Stimulated activated naive CD8-positive, alpha-beta T cell treated with anti-CD3 and anti-CD28 coated beads, Interleukin-15, amount 100 ng/mL, for 72 hours (primary cell): ENCODE results near the gene ASS1.
A peak's percentile ranks its signal among the peaks of the same experiment; 100 is the strongest.

Source experiments
- ATAC-seq: fragments of 150-1000 bp; cut with Tn5 transposase; 2 replicates; pipeline ENCODE4 v1.10.0; 2021; ENCODE audit warnings: mild to moderate bottlenecking, moderate library complexity
- DNase-seq, 2 donors: peaks; one replicate each; pipeline ENCODE4 v3.0.0; 2021 to 2022
- H3K27ac Mint-ChIP-seq, 2 donors: one replicate each; pipeline ENCODE4 v1.8.0; 2022; ENCODE audit warnings: mild to moderate bottlenecking in 2 of 2, mixed read lengths in 2 of 2, moderate library complexity in 2 of 2
- H3K27me3 Mint-ChIP-seq: one replicate; pipeline ENCODE4 v1.8.0; 2022; ENCODE audit warnings: mixed read lengths
- H3K4me1 Mint-ChIP-seq: one replicate; pipeline ENCODE4 v1.8.0; 2022; ENCODE audit warnings: mild to moderate bottlenecking, mixed read lengths
- H3K4me3 Mint-ChIP-seq, 2 donors: one replicate each; pipeline ENCODE4 v1.8.0; 2022; ENCODE audit warnings: mild to moderate bottlenecking in 2 of 2, mixed read lengths in 2 of 2, moderate library complexity in 1 of 2
- H3K9me3 Mint-ChIP-seq, 2 donors: one replicate each; pipeline ENCODE4 v1.8.0; 2022; ENCODE audit warnings: mixed read lengths in 2 of 2

The ASS1 gene

DNA sequence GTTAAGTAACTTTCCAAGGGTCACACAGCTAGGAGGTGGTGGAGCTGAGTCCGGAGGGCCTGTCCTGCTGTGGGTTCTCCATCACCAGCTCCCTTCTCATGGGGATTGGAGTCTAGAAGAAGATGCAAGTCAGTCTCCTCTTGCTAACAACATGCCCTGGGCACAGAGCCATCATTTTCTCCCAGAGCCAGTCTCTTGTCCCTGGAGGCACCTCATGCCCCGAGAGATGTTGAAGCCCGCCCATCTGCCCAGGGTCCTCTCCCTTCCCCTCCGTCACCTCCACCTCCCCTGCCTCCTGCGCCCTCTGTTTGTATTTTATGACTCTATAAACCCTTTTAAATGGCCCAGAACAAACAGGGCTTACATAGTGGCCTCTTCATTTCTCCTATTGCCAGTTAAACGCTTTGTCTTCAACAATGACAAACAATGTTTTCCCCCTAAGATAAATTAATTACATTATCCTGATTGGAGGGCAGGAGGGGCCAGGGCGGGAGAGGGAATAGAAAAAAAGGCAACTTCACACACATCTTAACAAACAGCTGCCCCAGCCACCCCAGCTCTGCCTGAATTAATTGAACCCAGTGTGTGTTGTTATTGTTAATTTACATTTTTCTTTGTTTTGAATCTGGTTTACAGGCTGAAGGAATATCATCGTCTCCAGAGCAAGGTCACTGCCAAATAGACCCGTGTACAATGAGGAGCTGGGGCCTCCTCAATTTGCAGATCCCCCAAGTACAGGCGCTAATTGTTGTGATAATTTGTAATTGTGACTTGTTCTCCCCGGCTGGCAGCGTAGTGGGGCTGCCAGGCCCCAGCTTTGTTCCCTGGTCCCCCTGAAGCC is 55.8 kb downstream of the ASS1 start:
- Mint-ChIP-seq H3K27me3 (no peaks in the 10 kb centered on the region), H3K9me3 (peaks cover 0 to 5% of the 10 kb centered on the region in 2 donors), H3K27ac (peak overlapping the region in 1 of 2 donors; percentile 87), H3K4me3 (no peak overlapping the region), H3K4me1 (no peaks in the 10 kb centered on the region)
- DNase-seq (no peak), ATAC-seq (no peak)

DNA sequence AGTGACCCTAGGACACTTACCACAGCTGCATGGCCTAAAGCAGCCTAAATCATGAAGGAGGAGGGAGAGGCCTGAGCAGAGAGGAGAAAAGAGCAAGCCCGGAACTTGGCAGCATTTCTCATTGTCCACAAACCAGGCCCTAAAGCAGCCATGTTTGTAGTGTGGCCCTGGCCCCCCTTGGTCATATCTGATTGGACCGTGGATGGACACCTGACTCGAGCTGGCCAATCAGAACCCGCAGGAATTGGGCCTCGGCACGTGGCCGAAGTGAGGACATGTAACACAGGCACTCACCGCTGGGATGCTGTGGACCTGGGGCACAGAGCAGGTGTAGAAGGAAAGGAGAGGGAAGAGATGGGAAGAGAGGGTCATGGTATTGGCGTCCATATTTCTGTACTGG is 56.9 kb downstream of the ASS1 start:
- Mint-ChIP-seq H3K9me3 (no peaks in the 10 kb centered on the region), H3K4me3 (no peak overlapping the region), H3K27me3 (no peaks in the 10 kb centered on the region), H3K27ac (no peak overlapping the region), H3K4me1 (no peaks in the 10 kb centered on the region)
- ATAC-seq (no peak), DNase-seq (no peak)

DNA sequence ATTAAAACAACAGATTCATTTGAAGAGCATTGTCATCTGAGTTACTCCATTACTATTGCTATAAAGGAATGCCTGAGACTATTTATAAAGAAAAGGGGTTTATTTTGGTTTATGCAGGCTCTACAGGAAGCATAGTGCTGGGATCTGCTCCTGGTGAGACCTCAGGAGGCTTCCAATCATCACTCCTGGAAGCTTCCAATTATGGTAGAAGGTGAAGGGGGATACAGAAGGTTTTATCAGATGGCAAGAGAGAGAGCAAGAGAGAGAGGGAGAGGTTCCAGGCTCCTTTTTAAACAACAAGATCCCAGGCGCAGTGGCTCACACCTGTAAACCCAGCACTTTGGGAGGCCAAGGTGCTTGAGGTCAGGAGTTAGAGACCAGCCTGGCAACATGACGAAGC is 63.5 kb downstream of the ASS1 start:
- Mint-ChIP-seq H3K27ac (no peak overlapping the region), H3K4me3 (no peak overlapping the region), H3K4me1 (no peaks in the 10 kb centered on the region), H3K9me3 (peaks cover 0 to 12% of the 10 kb centered on the region in 2 donors), H3K27me3 (peaks cover 22% of the 10 kb centered on the region)
- ATAC-seq (no peak), DNase-seq (no peak)

GRCh38 chr9:130512199-130512598 is 67.4 kb downstream of the ASS1 start:
- no peak overlapping the region for H3K4me3 Mint-ChIP-seq
- no peak overlapping the region for H3K27ac Mint-ChIP-seq
- ATAC-seq (no peak), DNase-seq (no peak)
- peaks cover 0 to 12% of the 10 kb centered on the region in 2 donors for H3K9me3 Mint-ChIP-seq
- H3K27me3 Mint-ChIP-seq = peaks cover 22% of the 10 kb centered on the region
- H3K4me1 Mint-ChIP-seq = no peaks in the 10 kb centered on the region

DNA sequence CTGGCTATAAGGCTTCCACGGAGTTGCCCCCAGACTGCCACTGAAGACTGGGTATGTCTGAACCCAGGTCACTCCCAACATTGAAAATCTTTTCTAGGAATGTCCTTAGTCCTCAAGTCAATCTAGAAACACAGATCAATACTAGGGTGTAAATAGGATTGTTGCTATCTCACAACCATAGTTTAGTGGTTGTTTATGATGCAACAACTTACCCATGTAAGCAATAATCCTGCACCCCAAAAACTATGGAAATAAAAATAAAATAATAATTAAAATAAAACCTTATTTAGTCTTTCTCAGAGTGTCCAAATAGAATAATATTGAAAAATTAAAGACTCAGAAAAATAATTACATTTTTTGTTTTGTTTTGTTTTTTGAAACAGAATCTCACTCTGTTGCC is 68.3 kb downstream of the ASS1 start:
- no peak overlapping the region for H3K4me3 Mint-ChIP-seq
- DNase-seq (no peak), ATAC-seq (no peak)
- peaks cover 0 to 12% of the 10 kb centered on the region in 2 donors for H3K9me3 Mint-ChIP-seq
- H3K27ac Mint-ChIP-seq = no peak overlapping the region
- no peaks in the 10 kb centered on the region for H3K4me1 Mint-ChIP-seq
- peaks cover 27% of the 10 kb centered on the region for H3K27me3 Mint-ChIP-seq

GRCh38 chr9:130518233-130518632 is 73.5 kb downstream of the ASS1 start:
- H3K4me3 Mint-ChIP-seq = no peak overlapping the region
- no peak for DNase-seq
- H3K27ac Mint-ChIP-seq = no peak overlapping the region
- peaks cover 9% of the 10 kb centered on the region for H3K4me1 Mint-ChIP-seq
- no peak for ATAC-seq
- peaks cover 22% of the 10 kb centered on the region for H3K27me3 Mint-ChIP-seq
- no peaks in the 10 kb centered on the region for H3K9me3 Mint-ChIP-seq

- DNase-seq = no peak
- H3K9me3 Mint-ChIP-seq = no peaks in the 10 kb centered on the region
- no peak overlapping the region for H3K4me3 Mint-ChIP-seq
- H3K27ac Mint-ChIP-seq = no peak overlapping the region
- no peak for ATAC-seq
- H3K27me3 Mint-ChIP-seq = peaks cover 25% of the 10 kb centered on the region
- peaks cover 9% of the 10 kb centered on the region for H3K4me1 Mint-ChIP-seq
Observed at GRCh38 chr9:130518943-130519799, 74.4 kb downstream of the ASS1 start.

DNA sequence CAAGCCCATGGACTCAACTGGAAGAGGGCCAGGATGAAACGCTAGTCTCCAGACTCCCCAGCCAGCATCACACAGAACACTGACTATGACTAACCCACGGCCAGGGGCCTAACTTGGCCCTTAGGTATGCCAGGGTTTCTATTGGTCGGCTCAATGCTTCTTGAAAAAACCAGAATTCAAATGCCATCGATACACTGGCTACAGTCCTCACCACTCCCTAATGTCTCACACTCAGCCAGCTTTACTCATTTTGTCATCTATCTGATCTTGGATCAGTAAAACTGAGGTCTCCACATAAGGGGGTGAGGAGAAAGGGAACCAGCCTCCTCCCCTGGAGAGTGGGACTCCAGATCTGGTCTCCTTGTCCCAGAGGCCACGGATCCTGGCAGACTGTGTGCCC is 75.2 kb downstream of the ASS1 start:
- peaks cover 9% of the 10 kb centered on the region for H3K4me1 Mint-ChIP-seq
- H3K27ac Mint-ChIP-seq = no peak overlapping the region
- H3K4me3 Mint-ChIP-seq = no peak overlapping the region
- no peak for DNase-seq
- peaks cover 25% of the 10 kb centered on the region for H3K27me3 Mint-ChIP-seq
- no peak for ATAC-seq
- no peaks in the 10 kb centered on the region for H3K9me3 Mint-ChIP-seq

DNA sequence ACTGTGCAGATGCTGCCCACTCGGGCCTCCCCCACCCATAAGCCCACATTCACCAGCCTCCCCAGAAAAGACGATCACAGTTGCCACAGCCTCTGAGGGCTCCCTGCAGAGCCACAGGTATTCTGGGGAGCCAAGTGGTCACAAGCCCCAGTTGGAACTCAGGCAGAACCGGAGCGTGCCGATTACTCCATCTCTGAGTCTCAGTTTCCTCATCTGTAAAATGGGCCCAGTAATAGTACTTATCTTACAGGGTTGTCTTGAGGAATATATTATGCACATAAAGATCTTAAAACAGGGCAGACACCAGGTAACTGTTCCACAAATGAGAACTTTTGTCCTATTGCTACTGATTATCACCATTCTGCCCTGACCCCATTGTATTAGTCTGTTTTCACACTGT is 77.0 kb downstream of the ASS1 start:
- H3K4me1 Mint-ChIP-seq = peaks cover 9% of the 10 kb centered on the region
- DNase-seq = no peak
- no peak overlapping the region for H3K4me3 Mint-ChIP-seq
- H3K9me3 Mint-ChIP-seq = no peaks in the 10 kb centered on the region
- H3K27ac Mint-ChIP-seq = no peak overlapping the region
- H3K27me3 Mint-ChIP-seq = peaks cover 33% of the 10 kb centered on the region
- no peak for ATAC-seq

GRCh38 chr9:130522233-130522808 is 77.6 kb downstream of the ASS1 start:
- no peak overlapping the region for H3K27ac Mint-ChIP-seq
- no peaks in the 10 kb centered on the region for H3K9me3 Mint-ChIP-seq
- no peak for DNase-seq
- no peak for ATAC-seq
- H3K4me1 Mint-ChIP-seq = peaks cover 9% of the 10 kb centered on the region
- no peak overlapping the region for H3K4me3 Mint-ChIP-seq
- H3K27me3 Mint-ChIP-seq = peaks cover 39% of the 10 kb centered on the region

- H3K9me3 Mint-ChIP-seq = no peaks in the 10 kb centered on the region
- no peak overlapping the region for H3K4me3 Mint-ChIP-seq
- ATAC-seq = no peak
- peaks cover 9% of the 10 kb centered on the region for H3K4me1 Mint-ChIP-seq
- peaks cover 30% of the 10 kb centered on the region for H3K27me3 Mint-ChIP-seq
- no peak overlapping the region for H3K27ac Mint-ChIP-seq
- no peak for DNase-seq
Observed at GRCh38 chr9:130523921-130524320, 79.2 kb downstream of the ASS1 start.

- H3K27ac Mint-ChIP-seq = no peak overlapping the region
- peaks cover 30% of the 10 kb centered on the region for H3K27me3 Mint-ChIP-seq
- H3K4me1 Mint-ChIP-seq = peaks cover 9% of the 10 kb centered on the region
- ATAC-seq (no peak), DNase-seq (no peak)
- no peaks in the 10 kb centered on the region for H3K9me3 Mint-ChIP-seq
- no peak overlapping the region for H3K4me3 Mint-ChIP-seq
Observed at GRCh38 chr9:130526193-130526853, 81.6 kb downstream of the ASS1 start.

DNA sequence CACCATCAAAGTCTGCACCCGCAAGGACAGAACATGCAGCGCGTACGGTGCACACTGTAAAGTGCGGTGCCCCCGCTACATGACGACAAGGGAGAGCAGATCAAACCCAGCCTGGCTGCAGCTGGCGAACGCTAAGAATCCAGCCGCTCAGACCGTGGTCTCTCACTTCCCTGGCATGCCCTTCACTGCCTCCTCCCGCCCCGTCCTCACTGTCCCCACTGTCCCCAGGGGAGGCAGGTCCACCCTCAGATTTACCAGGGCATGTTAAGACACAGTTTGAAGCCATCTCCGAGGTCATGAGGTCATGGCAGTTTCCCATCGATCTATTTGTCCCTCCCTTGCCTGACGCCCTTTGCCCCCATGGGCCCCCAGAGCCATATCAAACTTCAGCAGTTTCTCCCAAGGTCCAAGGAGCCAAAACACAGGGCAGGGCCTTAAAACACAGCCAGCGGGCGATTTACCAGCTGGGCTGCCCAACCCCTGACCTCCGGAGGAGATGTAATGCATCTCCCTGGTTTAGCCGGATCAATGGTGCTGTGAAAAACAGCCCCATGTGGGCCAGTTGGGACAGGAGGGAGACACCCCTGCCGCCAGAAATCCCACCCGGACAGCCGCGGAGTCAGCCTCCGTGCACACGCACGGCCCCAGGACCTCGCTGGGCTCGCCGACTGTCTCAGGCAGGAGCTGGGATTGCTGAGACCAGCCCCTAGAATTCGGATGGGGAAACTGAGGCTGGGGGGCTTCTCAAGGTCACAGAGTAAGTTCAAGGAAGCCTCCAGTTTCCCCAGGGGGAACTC is 82.3 kb downstream of the ASS1 start:
- H3K4me3 Mint-ChIP-seq = no peak overlapping the region
- ATAC-seq = no peak
- no peak overlapping the region for H3K27ac Mint-ChIP-seq
- no peak for DNase-seq
- peaks cover 5% of the 10 kb centered on the region for H3K4me1 Mint-ChIP-seq
- H3K27me3 Mint-ChIP-seq = peaks cover 29% of the 10 kb centered on the region
- H3K9me3 Mint-ChIP-seq = no peaks in the 10 kb centered on the region

DNA sequence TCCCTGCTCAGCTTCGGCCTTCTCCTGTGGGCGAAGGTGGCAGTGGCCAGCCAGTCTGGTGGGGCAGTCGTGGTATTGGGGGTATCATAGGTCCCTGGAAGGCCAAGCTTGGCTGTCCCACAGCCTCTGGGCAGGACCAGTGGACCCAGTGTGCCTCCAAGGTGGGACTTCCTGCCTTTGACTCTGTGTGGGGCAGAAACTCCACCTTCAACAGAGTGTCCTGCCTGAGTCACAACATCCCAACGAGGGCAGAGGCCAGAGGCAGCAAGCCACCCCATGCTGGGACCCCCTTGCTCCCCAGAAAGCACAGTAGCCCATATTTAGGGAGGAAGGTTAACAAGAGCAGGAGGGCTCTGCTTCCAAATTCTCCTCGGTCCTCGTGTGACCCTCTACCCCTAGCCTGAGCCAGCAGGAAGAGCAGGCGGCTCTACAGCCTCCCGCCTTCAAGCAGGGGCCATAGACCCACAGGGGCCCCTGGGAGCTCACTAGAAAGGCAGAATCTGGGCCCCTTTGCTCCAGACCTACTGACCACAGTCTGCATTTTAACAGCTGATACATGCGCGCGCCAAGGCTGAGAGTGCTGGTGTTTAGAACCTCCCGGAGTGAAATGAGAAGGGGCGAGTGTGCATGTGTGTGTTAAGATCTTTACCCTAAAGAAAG is 83.0 kb downstream of the ASS1 start:
- Mint-ChIP-seq H3K9me3 (no peaks in the 10 kb centered on the region), H3K4me1 (no peaks in the 10 kb centered on the region), H3K27me3 (peaks cover 29% of the 10 kb centered on the region), H3K4me3 (no peak overlapping the region), H3K27ac (peak overlapping the region in 1 of 2 donors; percentile 48)
- ATAC-seq (no peak), DNase-seq (no peak)
